LNCAP (cell line): ENCODE results near the gene PPCDC.

Source experiments
- CTCF ChIP-seq: fragments of 450-650 bp; IDR thresholded peaks from 2 replicates; pipeline ENCODE4 v1.5.1; 2017; ENCODE audit warnings: mild to moderate bottlenecking

PPCDC gene

DNA sequence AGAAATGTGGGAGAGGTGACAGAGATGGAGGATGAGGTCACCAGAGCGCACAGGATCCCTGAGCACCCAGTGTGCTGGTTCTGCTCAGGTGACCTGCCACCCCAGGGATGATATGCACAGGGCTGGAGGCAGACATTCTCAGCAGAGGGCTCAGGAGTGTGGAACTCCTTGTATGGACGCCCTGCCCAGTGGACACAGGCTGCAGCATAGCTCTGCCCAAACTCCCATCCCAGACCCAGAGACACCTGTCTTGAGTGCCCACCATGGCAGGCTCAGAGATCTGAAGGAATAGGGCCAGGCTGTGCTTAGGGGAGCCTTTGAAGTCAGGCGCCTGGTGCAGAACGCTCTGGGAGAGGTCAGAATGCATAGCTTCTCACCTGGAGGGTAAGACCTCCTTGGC lies 47.3 kb downstream of the PPCDC start:
- no peak for TF ChIP-seq CTCF

GRCh38 chr15:75073197-75073596 lies 49.8 kb downstream of the PPCDC start:
- TF ChIP-seq CTCF = no peak

DNA sequence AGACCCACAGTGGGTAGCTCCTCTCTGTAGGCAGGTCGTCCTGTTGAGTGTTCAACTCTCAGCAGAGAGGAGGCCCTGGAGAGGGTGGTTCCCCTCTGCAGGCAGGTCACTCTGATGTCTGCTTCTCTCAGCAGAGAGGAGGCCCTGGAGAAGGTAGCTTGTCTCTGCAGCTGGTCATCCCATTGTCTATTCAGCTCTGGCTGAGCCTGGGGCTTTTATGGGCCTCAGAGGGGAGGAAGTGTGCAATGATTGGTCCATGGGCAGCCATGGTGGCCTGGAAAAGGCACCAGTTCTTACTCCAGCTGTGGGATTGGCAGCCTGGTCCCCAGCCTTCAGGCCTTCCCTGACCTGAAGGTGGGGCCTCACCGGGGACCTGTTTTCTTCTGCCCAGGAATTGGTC lies 52.9 kb downstream of the PPCDC start:
- no peak for TF ChIP-seq CTCF

DNA sequence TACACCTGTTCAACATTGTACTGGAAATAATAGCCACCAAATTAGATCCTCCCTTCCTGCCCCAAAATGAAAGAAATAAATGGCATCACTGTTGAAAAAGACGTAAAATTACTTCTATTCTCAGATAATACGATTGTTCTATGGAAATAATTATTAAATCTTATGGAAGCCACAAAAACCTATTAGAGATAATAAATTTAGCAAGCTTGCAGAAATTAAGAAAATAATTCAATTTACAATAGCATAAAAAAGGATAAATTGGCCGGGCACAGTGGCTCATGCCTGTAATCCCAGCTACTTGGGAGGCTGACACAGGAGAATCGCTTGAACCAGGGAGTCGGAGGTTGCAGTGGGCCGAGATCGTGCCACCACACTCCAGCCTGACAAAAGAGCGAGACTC lies 57.8 kb downstream of the PPCDC start:
- TF ChIP-seq CTCF = no peak

DNA sequence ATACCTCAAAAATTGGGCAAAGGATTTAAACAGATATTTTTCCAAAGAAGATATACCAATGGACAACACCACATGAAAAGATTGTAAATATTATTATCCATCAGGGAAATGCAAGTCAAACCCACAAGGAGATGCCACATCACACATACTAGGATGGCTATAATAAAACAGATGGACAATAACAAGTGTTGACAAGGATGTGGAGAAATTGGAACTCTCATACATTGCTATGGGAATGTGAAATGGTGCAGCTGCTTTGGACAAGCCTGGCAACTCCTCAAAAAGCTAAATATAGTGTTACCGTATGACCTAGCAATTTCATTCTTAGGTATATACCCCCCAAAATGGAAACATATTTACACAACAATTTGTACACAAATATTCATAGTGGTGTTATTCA lies 59.3 kb downstream of the PPCDC start:
- TF ChIP-seq CTCF = no peak

DNA sequence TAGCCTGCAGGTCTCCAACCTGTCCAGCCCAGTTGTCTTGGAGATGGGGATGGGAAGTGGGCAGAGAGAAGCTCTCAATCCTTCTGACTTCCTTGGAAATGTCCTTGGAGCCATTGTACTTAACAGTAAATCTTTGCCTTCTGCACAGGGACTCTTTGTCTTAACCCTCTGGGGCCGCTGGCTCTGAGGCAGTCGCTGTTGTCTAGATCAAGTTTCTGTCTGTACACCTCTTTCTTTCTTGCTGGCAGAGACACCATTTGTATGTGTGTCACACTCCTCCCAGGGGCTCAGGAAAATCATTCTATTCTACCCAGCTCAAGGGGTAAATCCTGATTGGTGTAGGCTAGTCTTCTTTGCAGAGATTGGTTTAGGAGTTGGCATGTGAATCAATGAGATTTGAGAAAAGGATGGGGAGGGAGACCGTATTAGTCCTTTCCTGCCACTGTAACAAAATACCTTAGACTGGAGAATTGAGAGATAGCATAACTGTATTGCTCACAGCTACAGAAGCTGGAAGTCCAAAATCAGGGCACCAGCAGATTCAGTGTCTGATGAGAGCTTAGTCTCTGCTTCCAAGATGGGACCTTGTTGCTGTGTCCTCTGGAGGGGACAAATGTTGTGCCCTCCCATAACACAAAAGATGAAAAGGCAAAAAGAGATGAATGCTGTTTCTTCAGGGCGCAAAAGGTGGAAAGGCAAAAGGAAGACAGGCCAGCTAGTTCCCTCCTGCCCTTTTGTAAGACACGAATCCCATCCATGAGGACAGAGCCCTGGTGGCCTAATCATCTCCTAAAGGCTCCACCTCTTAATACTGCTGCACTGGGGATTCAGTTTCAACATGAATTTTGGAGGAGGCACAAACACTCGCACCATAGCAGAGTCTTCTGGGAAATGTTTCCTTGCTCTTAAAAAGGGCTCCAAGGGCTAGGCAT lies 66.3 kb downstream of the PPCDC start:
- TF ChIP-seq CTCF = no peak

DNA sequence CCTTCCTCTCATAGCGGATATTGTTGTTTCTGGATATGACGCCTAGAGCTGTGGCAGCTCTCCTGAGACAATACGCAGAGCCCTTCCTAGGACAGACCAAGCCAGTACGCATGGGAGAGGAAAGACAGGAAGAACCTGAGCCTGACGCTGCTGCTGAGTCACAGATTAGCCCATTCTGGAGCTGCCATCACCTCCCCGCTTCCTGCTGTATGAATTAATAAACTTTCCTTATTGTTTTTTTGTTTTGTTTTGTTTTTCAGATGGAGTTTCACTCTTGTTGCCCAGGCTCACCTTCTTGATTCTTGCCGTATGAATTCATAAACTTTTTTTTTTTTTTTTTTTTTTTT lies 67.0 kb downstream of the PPCDC start:
- no peak for TF ChIP-seq CTCF

DNA sequence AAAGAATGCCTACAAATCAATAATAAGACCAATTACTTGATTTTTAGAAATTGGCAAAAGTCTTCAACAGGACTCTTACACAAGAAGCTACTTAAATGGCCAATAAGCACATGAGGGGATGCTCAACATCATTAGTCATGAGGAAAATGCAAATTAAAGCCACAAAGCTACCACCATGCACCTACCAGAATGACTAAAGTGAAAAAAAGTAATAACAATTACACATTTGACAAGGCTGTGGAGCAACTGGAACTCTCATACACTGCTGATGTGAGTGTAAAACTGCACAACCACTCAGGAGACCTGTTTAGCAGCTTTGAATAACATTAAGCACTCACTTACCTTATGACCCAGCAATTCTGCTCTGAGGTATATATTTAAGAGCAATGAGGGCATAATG lies 68.4 kb downstream of the PPCDC start:
- TF ChIP-seq CTCF = no peak
